NCI-H187 (cell line): ENCODE results near the gene EID1.
"Not testable (repeated sequence)": the region's sequence is repeated elsewhere in the genome, so short reads cannot be mapped to it uniquely, and the experiment has no call there.

Experiments used
- DNase-seq, 2 experiments: peaks; one replicate each; lab custom pipeline; 2025; lab: John Stamatoyannopoulos, UW

EID1 gene

GRCh38 chr15:48869966-48870365 is 8.0 kb upstream of the EID1 start:
- no peak for DNase-seq

GRCh38 chr15:48871542-48871941 is 6.4 kb upstream of the EID1 start:
- DNase-seq, result no peak

GRCh38 chr15:48872632-48873031 is 5.3 kb upstream of the EID1 start:
- no peak for DNase-seq

GRCh38 chr15:48875241-48875960 is 2.5 kb upstream of the EID1 start:
- no peak for DNase-seq

GRCh38 chr15:48876057-48876456 is 1.9 kb upstream of the EID1 start:
- DNase-seq, result no peak

- DNase-seq, result no peak
Measured at GRCh38 chr15:48880070-48880634, 2.2 kb downstream of the EID1 start.

GRCh38 chr15:48883699-48884098 is 5.8 kb downstream of the EID1 start:
- no peak for DNase-seq

- DNase-seq, result no peak
Measured at GRCh38 chr15:48887144-48887543, 9.2 kb downstream of the EID1 start.

- DNase-seq, result no peak
Measured at GRCh38 chr15:48888191-48888590, 10.3 kb downstream of the EID1 start.

GRCh38 chr15:48888836-48889235 is 10.9 kb downstream of the EID1 start:
- DNase-seq, result no peak

GRCh38 chr15:48889925-48890324 is 12.0 kb downstream of the EID1 start:
- DNase-seq, result no peak

- no peak for DNase-seq
Measured at GRCh38 chr15:48890375-48890972, 12.5 kb downstream of the EID1 start.

- no peak for DNase-seq
Measured at GRCh38 chr15:48891232-48891765, 13.4 kb downstream of the EID1 start.

GRCh38 chr15:48893311-48893710 is 15.4 kb downstream of the EID1 start:
- DNase-seq, result no peak

- DNase-seq, result no peak
Measured at GRCh38 chr15:48896869-48897814, 19.2 kb downstream of the EID1 start.

GRCh38 chr15:48898032-48898431 is 20.1 kb downstream of the EID1 start:
- DNase-seq, result no peak

- DNase-seq, result no peak
Measured at GRCh38 chr15:48898446-48898845, 20.5 kb downstream of the EID1 start.

GRCh38 chr15:48899793-48900192 is 21.9 kb downstream of the EID1 start:
- no peak for DNase-seq

GRCh38 chr15:48904758-48905157 is 26.8 kb downstream of the EID1 start:
- DNase-seq, result no peak

- no peak for DNase-seq
Measured at GRCh38 chr15:48905216-48905615, 27.3 kb downstream of the EID1 start.

- no peak for DNase-seq
Measured at GRCh38 chr15:48905847-48906246, 27.9 kb downstream of the EID1 start.

GRCh38 chr15:48909313-48909712 is 31.4 kb downstream of the EID1 start:
- DNase-seq, result not testable (repeated sequence)
